NCI-H2029 treated with DMSO at 0.1 percent for 48 hours (cell line): ENCODE measurements around the gene SOCS1.
"Not testable (repeated sequence)": the region's sequence is repeated elsewhere in the genome, so short reads cannot be mapped to it uniquely, and the experiment has no call there.

ENCODE experiments used
- DNase-seq: peaks from one replicate; lab custom pipeline; 2025; lab: John Stamatoyannopoulos, UW

Gene SOCS1

GRCh38 chr16:11255737-11256660 is at the start of gene SOCS1:
TSS of gene SOCS1 (minus strand) at chr16:11256204. CDS start at chr16:11255478, 726 bp downstream.
- DNase-seq: peak; percentile 62

GRCh38 chr16:11303405-11304138 is 47.6 kb upstream of the SOCS1 start:
- peak; percentile 81 for DNase-seq

- peak; percentile 73 for DNase-seq
Observed at GRCh38 chr16:11302977-11303376, 47.0 kb upstream of the SOCS1 start.

- peak; percentile 42 for DNase-seq
Observed at GRCh38 chr16:11301645-11302501, 45.9 kb upstream of the SOCS1 start.

GRCh38 chr16:11300560-11300892 is 44.5 kb upstream of the SOCS1 start:
- DNase-seq: no peak

GRCh38 chr16:11299865-11300559 is 44.0 kb upstream of the SOCS1 start:
- no peak for DNase-seq

GRCh38 chr16:11298950-11299547 is 43.0 kb upstream of the SOCS1 start:
- not testable (repeated sequence) for DNase-seq

- DNase-seq: no peak
Observed at GRCh38 chr16:11298143-11298900, 42.3 kb upstream of the SOCS1 start.

- peak; percentile 45 for DNase-seq
Observed at GRCh38 chr16:11297492-11298142, 41.6 kb upstream of the SOCS1 start.

- DNase-seq: no peak
Observed at GRCh38 chr16:11296706-11297491, 40.9 kb upstream of the SOCS1 start.

GRCh38 chr16:11296351-11296705 is 40.3 kb upstream of the SOCS1 start:
- DNase-seq: no peak

- DNase-seq: no peak
Observed at GRCh38 chr16:11295672-11296071, 39.7 kb upstream of the SOCS1 start.

GRCh38 chr16:11292076-11292748 is 36.2 kb upstream of the SOCS1 start:
- DNase-seq: no peak

GRCh38 chr16:11291091-11291703 is 35.2 kb upstream of the SOCS1 start:
- no peak for DNase-seq

- no peak for DNase-seq
Observed at GRCh38 chr16:11290102-11290893, 34.3 kb upstream of the SOCS1 start.

GRCh38 chr16:11289696-11290095 is 33.7 kb upstream of the SOCS1 start:
- DNase-seq: not testable (repeated sequence)

- DNase-seq: no peak
Observed at GRCh38 chr16:11289202-11289601, 33.2 kb upstream of the SOCS1 start.
